ENCODE data around the gene SLC35G4.
"Not testable (repeated sequence)": the region's sequence is repeated elsewhere in the genome, so short reads cannot be mapped to it uniquely, and the experiment has no call there.

SLC35G4 gene

GRCh38 chr18:11614042-11614441 is 4.6 kb downstream of the SLC35G4 start:
- DNase-seq = not testable (repeated sequence)

- not testable (repeated sequence) for DNase-seq
These were observed 5.6 kb downstream of the SLC35G4 start for GRCh38 chr18:11614981-11615380.

GRCh38 chr18:11647310-11647709 is 37.9 kb downstream of the SLC35G4 start:
- DNase-seq = not testable (repeated sequence)

- DNase-seq = not testable (repeated sequence)
These were observed 38.4 kb downstream of the SLC35G4 start for GRCh38 chr18:11647804-11648203.

- DNase-seq = no peak
These were observed 40.4 kb downstream of the SLC35G4 start for GRCh38 chr18:11649839-11650238.

GRCh38 chr18:11651899-11652298 is 42.5 kb downstream of the SLC35G4 start:
- no peak for DNase-seq

GRCh38 chr18:11653521-11653920 is 44.1 kb downstream of the SLC35G4 start:
- DNase-seq = no peak

GRCh38 chr18:11654736-11655605 is 45.6 kb downstream of the SLC35G4 start:
- DNase-seq = peak; percentile 51 to 75

GRCh38 chr18:11655606-11655932 is 46.2 kb downstream of the SLC35G4 start:
- DNase-seq = no peak

GRCh38 chr18:11657152-11657551 is 47.8 kb downstream of the SLC35G4 start:
- no peak for DNase-seq

GRCh38 chr18:11657554-11657953 is 48.2 kb downstream of the SLC35G4 start:
- no peak for DNase-seq

- no peak for DNase-seq
These were observed 48.6 kb downstream of the SLC35G4 start for GRCh38 chr18:11658019-11658418.

- DNase-seq = no peak
These were observed 49.6 kb downstream of the SLC35G4 start for GRCh38 chr18:11658989-11659388.

All from stimulated activated CD4-positive, alpha-beta T cell treated with anti-CD3 and anti-CD28 coated beads, Interleukin-2, amount 100 ng/mL, for 24 hours (primary cell).